Prostate gland (tissue), 2 donors: ENCODE results near the gene FOXI1.

Source experiments
- POLR2AphosphoS5 ChIP-seq: sonication (generic); formaldehyde crosslinking; IDR thresholded peaks from one replicate; pipeline ENCODE4 v1.6.1; 2017; ENCODE audit warnings: antibody characterized with exemption
- TF ChIP-seq, protein P1 (sequence below), 4 experiments: fragments of 200-600 bp in 2 of 4; fragments of 450-650 bp in 2 of 4; sonication (generic) in 2 of 4; IDR thresholded peaks; 1 replicate in 3 of 4; 2 replicates in 1 of 4; pipeline ENCODE4 v1.5.1; 2016 to 2019; ENCODE audit warnings: antibody characterized with exemption in 4 of 4, mild to moderate bottlenecking in 2 of 4, moderate library complexity in 2 of 4

DNA sequence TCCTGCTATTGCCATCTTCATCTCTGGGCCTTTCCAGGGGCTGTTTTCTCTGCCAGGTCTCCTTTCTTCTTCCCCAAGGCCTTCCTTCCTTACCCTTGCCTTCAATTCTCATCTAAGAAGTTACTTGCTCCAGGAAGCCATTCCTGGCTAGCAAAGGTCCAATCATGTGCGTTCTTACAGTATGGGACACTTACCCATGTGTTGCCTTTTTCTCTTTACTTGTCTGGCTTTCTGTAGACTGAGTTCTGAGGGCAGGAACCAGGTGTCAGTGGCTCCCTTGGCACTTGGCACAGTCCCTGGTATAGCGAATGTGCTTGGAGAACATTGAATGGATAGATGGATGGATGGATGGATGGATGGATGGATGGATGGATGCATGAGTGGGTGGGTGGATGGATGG lies 10.2 kb downstream of the FOXI1 start:
- TF ChIP-seq, protein P1, sequence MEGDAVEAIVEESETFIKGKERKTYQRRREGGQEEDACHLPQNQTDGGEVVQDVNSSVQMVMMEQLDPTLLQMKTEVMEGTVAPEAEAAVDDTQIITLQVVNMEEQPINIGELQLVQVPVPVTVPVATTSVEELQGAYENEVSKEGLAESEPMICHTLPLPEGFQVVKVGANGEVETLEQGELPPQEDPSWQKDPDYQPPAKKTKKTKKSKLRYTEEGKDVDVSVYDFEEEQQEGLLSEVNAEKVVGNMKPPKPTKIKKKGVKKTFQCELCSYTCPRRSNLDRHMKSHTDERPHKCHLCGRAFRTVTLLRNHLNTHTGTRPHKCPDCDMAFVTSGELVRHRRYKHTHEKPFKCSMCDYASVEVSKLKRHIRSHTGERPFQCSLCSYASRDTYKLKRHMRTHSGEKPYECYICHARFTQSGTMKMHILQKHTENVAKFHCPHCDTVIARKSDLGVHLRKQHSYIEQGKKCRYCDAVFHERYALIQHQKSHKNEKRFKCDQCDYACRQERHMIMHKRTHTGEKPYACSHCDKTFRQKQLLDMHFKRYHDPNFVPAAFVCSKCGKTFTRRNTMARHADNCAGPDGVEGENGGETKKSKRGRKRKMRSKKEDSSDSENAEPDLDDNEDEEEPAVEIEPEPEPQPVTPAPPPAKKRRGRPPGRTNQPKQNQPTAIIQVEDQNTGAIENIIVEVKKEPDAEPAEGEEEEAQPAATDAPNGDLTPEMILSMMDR (IDR thresholded peaks at IDR 0.05): no peak
- TF ChIP-seq POLR2AphosphoS5: no peak
